CD4-positive, alpha-beta T cell treated with Interferon gamma for 1 hour (primary cell): ENCODE measurements around the gene SLC35E4.
A peak's percentile ranks its signal among the peaks of the same experiment; 100 is the strongest.

Source experiments
- DNase-seq: peaks from one replicate; pipeline ENCODE4 v3.0.0-alpha.2; 2020

Gene SLC35E4

DNA sequence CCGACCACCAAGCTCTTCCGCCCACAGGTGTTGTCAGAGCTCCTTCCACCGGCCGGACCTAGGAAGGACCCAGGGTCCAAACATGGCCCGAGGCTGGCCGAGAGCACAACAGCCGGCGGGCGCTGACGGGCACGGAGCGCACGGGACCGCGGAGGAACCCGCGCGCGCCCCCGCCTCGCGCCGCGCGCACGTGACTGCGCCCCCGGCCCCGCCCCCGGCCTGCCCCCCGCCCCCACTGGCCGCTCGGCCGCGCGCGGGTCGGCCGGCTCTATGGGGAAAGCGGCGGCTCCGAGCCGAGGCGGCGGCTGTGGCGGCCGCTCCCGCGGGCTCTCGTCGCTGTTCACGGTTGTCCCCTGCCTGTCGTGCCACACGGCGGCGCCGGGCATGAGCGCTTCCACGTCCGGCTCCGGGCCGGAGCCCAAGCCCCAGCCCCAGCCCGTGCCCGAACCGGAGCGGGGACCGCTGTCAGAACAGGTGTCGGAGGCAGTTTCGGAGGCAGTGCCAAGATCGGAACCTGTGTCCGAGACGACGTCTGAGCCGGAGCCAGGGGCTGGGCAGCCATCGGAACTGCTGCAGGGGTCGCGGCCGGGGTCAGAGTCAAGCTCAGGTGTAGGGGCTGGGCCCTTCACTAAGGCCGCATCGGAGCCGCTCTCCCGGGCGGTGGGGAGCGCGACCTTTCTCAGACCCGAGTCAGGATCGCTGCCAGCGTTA is 59.2 kb downstream of the SLC35E4 start, which contains the start of gene OSBP2:
OSBP2 (plus strand) TSS at position 235 of the 711 bp plus-strand sequence; CDS start at position 271, 36 bp downstream.
- peak; percentile 4 for DNase-seq

DNA sequence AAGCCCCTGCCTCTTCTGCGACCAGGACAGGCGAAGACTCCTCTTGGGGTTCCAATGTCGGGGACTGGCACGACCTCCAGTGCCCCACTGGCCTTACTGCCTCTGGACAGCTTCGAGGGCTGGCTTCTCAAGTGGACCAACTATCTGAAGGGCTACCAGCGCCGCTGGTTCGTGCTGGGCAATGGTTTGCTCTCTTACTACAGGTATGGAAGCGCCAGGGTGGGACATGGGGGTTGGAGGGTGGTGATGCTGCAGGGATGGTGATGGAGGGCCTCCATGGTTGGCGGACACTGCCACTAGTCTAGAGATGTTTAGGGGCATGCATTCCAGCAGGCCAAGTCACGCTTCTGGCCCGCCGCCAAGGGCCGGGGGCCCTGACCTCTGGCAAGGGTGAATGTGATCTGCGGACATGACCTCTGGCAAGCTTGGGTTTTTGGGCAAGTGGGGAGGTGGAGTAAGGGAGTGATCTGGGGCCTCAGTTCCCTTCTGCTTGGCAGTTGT is 59.8 kb downstream of the SLC35E4 start:
- DNase-seq: no peak

DNA sequence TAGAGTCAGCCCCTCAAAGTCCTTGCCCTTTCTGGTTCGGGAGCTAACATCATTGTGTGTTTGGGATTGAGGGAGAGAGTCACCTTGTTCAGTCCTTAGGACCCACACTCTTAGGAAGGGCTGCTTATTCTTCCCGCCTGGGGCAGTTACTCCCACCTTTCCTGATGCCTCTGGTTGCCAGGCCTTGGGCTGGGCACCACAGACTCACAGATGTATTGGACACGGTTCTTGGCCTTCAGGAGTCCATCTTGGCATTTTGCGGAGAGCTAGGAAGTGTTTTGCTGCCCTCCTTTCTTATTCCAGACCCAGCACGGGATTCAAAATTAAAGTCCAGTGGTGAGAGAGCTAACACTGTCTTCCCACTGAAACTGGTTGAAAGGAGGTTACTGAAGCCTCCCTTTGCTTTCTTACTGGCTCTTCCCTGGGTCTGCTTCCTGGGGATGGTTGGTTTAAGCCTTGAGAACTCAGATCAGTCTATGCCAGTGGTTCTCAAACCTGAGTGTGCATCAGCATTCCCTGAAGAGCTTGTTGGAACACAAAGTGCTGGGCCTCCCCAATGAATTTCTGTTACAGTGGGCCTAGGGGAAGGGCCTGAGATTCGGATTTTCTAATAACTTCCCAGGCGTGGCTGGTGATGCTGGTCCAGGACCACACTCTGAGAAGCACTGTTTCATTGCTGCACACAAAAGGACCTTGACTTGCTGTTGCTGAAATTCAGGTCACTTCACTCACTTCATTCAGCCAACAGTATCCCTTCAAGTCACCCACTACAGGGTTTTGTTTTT is 60.5 kb downstream of the SLC35E4 start:
- DNase-seq: no peak
